HG03159 (cell line): ENCODE measurements around the gene PLA2G4D.

Source experiments
- ATAC-seq: cut with Tn5 transposase; IDR thresholded peaks from one replicate; pipeline ENCODE4 v1.9.1; 2021; ENCODE audit warnings: mild to moderate bottlenecking, moderate library complexity; ENCODE audit not compliant: unreplicated experiment

The PLA2G4D gene

DNA sequence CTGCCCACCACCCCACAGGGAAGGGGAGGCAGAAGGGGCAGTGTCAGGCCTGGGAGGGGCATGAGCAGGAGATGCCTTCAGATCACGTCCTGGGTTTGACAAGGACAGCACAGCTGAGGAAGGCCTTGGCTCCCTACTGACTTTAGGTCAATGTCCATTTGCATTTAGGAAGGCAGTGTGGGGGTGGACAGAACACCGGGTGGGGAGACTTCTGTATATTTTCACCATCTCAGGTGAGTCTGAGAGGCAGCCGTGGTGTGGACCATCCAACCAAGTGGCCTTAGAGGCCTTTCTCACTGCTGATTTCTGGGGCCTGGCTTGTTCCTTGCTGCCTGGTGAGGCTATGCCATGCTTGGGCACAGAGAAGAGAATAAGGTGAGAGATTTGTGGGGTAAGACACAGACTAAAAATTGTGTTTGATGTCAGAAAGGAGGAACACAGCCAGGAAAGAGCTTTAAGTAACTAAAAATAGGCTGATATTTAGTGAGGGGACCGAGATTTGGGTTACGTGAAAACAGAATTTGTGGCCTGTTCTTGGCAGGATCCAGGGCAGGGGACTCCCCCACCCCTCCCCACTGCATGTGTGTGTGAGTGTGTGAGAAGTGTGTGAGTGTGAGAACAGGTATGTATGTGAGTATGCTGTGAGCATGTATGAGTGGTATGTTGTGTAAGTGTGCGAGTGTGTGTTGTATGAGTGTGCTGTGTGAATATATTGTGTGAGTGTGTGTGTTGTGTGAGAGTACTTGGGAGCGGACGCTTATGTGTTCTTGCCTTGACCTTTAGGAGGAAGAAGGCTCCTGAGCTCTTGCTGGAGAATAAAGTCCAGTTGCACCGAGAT, 61.8 kb downstream of the PLA2G4D start:
- no peak for ATAC-seq

DNA sequence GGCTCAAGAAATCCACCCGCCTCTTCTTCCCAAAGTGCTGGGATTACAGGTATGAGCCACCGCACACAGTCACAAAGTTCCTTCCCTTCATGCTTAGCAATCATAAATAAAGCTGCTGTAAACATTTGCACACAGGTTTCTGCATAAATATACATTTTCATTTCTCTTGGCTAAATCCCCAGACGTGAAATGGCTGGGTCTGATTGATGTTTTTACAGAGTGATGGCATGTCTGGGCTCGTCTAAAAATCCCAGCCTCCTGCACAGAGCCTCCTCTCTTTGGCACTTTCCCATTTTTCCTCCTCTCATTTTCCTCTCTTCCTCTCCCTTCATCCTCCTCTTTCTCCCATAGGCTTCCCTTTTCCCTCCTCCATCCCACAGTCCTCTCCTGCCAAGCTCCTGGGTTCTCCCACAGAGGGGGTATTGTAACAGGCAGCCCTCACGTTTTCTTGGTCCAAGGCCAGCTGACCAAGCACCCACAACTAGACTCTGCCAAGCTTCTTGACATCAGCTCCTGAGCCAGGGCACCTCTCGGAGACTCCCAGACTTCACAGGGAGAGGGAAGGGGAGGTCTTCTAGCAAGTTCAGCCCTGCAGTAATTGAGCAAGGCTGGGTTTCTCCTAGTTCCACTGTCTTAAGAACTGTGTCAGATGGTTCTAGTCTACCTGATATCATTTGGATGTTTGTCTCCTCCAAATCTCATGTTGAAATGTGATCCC, 63.0 kb downstream of the PLA2G4D start:
- no peak for ATAC-seq

DNA sequence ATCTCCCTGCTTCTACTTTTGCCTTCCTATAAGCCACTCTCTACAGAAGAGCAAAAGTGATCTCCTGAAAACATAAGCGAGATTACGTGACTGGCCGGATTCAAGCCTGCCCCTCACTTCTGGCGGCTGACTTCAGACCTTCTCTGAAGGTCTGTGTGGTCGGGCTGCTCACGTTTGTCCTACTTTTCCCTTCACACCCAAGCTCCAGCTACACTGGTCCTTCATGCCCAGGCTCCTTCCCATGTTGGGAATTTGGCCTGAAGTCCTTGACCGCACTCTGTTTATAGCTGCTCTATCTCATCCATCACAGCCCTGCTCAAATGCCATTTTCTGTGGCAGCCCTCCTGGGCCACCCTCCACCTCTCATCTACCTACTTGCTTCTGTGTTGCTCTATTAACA, 66.8 kb downstream of the PLA2G4D start:
- ATAC-seq = no peak

DNA sequence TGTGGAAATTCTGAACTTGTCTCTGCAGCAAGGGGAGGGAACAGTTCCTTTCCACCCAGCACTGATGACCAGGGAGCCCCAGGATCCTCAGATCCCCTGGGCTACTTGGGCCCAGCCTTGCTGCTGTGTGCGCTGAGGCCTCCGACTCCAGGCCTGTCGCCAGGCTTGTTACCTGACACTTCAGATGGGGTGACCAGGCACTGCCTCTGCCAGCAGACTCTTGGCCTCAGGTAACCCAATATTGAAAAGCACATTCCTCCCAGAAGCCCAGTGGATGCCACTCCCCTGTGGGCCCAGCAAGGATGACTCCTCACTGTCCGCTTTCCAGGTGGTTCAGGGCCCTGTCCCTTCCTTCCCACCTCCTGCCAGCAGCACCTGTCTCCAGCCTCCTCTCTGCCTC, 70.1 kb downstream of the PLA2G4D start:
- no peak for ATAC-seq

DNA sequence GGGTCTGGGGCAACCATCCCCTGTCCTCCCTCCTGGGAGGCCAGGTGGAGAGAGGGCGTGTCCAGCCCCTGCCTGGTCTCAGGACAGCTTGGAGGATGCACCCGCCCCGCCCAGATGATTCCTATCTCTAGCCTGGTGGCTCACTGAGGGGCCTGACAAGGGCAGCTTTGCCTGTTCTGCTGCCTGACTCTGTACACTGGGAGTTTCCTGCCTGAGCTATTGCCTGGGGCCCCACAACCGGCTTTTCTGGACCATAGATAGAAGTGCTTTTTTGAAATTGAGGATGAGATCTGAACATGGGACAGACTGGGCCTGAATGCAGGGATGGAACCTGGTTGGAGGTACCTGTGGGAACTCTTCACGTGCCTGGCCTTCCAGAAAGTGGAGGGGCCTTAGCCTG, 72.8 kb downstream of the PLA2G4D start:
- no peak for ATAC-seq

DNA sequence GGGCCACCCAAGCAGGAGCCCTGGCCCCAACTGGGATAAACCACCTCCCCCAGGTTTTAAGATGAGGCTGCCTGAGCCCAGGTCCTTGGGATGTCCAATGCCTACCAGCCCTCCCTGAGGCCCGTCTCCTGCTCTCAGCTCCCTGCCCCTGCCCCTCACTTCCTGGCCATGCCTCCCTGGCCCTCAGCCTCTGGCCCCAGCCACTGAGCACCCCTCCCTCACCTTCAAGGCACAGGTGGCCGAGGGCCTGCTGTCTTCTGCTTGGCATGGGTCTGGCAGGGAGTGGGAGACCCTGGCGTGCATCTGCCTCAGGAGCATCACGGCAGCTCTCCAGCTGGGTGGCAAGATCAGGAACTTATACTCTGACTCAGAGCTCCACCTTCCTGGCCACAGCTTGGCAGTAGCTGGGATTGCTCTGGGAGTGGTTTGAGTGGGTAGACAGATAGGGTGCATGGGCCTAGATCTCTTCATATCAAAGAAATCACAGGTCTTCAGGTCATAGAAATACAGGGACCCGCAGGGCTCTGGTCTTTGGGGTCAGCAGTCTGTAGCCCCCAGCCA, 73.6 kb downstream of the PLA2G4D start, which contains the start of gene PLA2G4E:
PLA2G4E (minus strand) TSS at position 330 of the 561 bp plus-strand sequence; CDS start at position 318, 12 bp downstream.
- ATAC-seq = no peak

DNA sequence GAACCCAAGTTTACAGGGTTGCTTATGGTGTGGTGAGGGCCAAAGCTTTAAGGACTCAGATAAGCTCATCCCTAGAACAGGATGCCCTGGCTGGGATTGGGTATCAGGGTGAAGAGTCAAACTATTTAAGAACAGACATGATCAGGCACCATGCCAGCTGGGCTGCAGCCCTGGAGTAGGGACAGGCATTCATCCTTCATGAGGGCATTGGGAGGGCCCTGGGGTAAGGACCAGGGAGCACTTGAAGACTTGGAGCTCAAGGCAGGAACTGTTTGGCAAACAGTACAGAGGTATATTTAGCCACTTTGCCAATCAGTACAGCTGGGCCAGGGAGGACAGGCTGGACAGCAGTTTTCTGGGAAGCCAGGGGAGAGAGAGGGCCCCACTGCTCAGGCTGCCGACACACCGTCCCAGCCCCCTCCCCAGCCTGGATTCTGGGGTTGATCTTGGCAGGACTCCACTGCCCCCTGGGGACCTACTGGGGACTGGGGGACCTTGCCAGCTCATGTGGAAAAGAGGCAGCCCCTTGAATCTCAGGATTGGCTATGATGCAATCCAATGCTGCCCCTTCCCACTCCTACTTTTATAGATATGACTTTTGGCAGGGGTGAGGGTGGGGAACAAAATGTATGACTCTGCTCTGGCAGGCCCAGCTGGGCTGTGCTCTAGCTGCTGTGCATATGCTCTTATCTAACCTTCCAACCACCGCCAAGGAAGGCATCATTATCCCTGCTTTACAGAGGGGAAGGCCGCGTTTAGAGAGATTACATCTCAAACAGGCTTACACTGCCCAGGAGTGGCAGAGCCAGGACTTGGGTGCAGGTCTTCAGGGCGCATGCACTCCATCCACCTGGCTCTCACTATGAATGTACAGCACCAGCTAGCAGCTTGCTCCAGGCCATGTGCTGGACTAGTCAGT, 75.8 kb downstream of the PLA2G4D start:
- no peak for ATAC-seq
